Activated naive CD8-positive, alpha-beta T cell treated with anti-CD3 and anti-CD28 coated beads, Interleukin-2, amount 50 U/mL, for 16 hours (primary cell): ENCODE results near the gene SPG7.
"Not testable (repeated sequence)": the region's sequence is repeated elsewhere in the genome, so short reads cannot be mapped to it uniquely, and the experiment has no call there.

Source experiments
- DNase-seq: peaks from one replicate; pipeline ENCODE4 v3.0.0-alpha.2; 2020; ENCODE audit warnings: low read depth, low spot score

Gene SPG7

GRCh38 chr16:89507834-89508590 lies at the start of gene SPG7:
TSS of gene SPG7 (plus strand) at chr16:89508403. CDS start at chr16:89508418, 15 bp downstream.
- DNase-seq = peak; percentile 70

GRCh38 chr16:89458551-89458950 lies 49.7 kb upstream of the SPG7 start:
- no peak for DNase-seq

GRCh38 chr16:89458967-89459366 lies 49.2 kb upstream of the SPG7 start:
- DNase-seq = no peak

GRCh38 chr16:89460556-89460955 lies 47.6 kb upstream of the SPG7 start:
- no peak for DNase-seq

- not testable (repeated sequence) for DNase-seq
Measured at GRCh38 chr16:89461890-89462289, 46.3 kb upstream of the SPG7 start.

- not testable (repeated sequence) for DNase-seq
Measured at GRCh38 chr16:89462639-89463038, 45.6 kb upstream of the SPG7 start.

- DNase-seq = not testable (repeated sequence)
Measured at GRCh38 chr16:89463312-89463711, 44.9 kb upstream of the SPG7 start.

GRCh38 chr16:89466920-89467319 lies 41.3 kb upstream of the SPG7 start:
- no peak for DNase-seq

GRCh38 chr16:89467382-89467781 lies 40.8 kb upstream of the SPG7 start:
- DNase-seq = no peak

GRCh38 chr16:89472711-89473075 lies 35.5 kb upstream of the SPG7 start:
- no peak for DNase-seq

- no peak for DNase-seq
Measured at GRCh38 chr16:89473136-89473712, 35.0 kb upstream of the SPG7 start.

- DNase-seq = no peak
Measured at GRCh38 chr16:89473791-89474414, 34.3 kb upstream of the SPG7 start.

- DNase-seq = no peak
Measured at GRCh38 chr16:89475144-89475543, 33.1 kb upstream of the SPG7 start.

- no peak for DNase-seq
Measured at GRCh38 chr16:89476379-89476778, 31.8 kb upstream of the SPG7 start.

- DNase-seq = no peak
Measured at GRCh38 chr16:89476811-89477261, 31.4 kb upstream of the SPG7 start.

- DNase-seq = no peak
Measured at GRCh38 chr16:89478576-89479221, 29.5 kb upstream of the SPG7 start.

- no peak for DNase-seq
Measured at GRCh38 chr16:89481356-89481955, 26.7 kb upstream of the SPG7 start.

- DNase-seq = no peak
Measured at GRCh38 chr16:89482150-89482816, 25.9 kb upstream of the SPG7 start.

- no peak for DNase-seq
Measured at GRCh38 chr16:89482817-89483205, 25.4 kb upstream of the SPG7 start.

GRCh38 chr16:89484041-89484501 lies 24.1 kb upstream of the SPG7 start:
- DNase-seq = no peak
